NCI-H1417 treated with DMSO at 0.1 percent for 48 hours (cell line): ENCODE measurements around the gene BBLN.

Experiments used
- DNase-seq: peaks from one replicate; lab custom pipeline; 2025; lab: John Stamatoyannopoulos, UW

BBLN gene

GRCh38 chr9:128145536-128145935 lies 14.5 kb upstream of the BBLN start:
- no peak for DNase-seq

DNA sequence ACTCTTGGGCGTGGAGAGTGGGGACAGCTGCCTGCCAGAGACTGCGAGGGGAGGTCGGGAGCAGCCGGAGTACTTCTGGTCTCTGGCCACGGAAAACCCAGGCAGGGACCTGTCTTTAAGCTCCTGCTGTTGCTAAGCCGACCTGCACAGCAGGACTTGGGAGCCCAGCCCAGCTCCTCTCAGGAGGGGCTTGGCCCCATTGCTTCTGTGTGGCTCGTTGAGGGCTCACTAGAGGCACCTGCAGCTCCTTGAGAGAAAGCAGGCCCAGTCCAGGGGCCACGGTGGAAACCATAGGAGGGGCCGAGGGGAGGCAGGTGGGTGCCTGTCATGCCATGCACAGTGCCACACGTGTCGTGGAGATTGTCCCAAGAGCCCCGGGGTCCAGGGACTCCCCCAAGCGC lies 14.1 kb upstream of the BBLN start:
- no peak for DNase-seq

DNA sequence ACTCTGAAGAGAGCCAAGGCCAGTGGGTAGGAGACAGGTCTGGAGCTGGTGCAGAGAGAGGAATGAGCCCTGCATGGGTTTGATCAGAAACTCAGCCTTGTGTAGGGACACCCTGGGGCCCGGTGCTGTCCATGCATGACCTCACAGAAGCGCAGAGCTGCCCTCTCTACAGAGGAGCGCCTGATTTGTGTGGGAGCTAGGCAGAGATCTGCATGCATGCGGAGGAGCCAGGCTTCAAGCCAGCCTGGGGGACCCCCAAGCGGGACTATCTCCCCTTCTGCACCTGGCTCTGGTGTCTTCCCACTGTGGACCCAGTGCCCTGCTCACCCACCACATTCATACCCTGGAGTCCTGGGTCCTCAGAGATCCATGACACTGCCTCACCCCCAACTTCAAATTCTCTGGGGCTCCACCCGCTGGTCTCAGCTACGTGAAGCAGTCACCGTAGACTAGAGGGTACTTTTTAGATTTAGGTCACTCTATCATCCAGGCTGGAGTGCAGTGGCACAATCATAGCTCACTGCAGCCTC lies 13.4 kb upstream of the BBLN start:
- no peak for DNase-seq

DNA sequence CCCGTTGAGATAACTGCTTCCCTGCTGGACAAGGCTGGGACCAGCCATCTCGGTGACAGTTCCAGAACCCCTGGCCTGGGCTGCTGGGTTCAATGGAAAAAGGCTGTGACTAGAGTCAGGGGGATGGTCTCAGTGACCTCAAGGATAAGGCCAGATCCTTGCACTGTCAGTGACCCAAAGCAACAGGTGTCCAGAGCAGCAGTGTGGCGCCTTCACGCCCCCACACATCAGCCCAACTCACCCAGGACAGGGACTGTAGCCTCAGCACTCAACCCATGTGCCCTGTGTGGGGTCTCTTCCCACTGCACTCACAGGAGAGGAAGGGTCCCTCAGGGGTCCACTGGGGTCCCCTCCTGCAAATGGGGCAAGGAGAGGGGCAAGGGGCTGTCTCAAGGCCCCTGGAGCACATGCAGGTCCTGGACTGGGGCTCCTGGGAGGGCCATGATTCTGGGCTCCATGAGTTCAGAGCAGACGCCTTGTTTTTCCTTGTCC lies 11.5 kb upstream of the BBLN start:
- no peak for DNase-seq

DNA sequence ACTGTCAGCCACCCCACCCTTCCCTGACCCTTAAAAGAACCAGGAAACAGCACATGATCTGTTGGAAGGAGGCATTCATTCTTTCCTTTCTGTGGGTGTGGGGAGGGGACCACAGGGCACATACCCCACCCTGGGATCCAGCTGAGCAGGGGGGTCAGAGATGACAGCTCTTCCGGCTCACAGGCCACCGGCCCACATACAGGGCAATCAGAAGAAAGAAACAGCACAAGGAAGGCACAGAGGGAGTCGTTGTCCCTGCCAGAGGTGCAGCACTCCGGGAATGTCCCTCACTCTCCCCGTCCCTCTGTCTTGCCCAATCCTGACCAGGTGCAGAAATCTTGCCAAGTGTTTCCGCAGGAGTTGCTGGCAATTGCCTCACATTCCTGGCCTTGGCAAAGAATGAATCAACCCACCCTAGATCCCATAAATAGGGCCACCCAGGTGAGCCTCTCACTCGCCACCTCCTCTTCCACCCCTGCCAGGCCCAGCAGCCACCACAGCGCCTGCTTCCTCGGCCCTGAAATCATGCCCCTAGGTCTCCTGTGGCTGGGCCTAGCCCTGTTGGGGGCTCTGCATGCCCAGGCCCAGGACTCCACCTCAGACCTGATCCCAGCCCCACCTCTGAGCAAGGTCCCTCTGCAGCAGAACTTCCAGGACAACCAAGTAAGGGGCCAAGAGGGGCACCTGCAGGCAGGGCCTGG lies 10.9 kb upstream of the BBLN start, which contains the start of gene LCN2:
Gene LCN2, plus strand, starts transcription at position 453 of the 701 bp plus-strand sequence. Its CDS starts 73 bp downstream, at position 526.
- DNase-seq: no peak

DNA sequence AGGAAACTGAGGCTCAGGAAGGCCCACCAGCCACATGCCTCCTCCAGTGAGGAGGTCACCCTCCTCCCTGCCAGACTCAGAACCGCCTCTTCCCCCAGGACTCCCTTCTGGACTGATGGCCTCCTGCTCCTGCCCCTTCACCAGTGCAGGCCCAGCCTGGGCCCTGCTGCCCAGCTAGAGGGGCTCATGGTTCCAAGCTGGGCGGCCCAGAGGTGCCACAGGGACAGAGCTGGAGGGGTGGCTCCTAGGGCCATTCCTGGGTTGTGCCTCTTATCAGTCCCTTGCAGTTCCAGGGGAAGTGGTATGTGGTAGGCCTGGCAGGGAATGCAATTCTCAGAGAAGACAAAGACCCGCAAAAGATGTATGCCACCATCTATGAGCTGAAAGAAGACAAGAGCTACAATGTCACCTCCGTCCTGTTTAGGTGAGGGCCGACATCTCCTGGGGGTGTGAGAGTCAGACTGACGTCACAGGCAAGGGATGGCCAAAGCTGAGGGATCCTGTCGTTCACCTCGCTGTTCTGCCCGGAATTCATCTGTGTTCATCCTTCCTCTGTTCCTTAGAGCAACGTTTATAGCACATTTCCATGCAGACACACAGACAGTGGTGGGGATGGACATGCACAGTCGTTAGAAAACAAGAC lies 10.0 kb upstream of the BBLN start:
- DNase-seq: no peak

GRCh38 chr9:128150594-128151308 lies 9.3 kb upstream of the BBLN start:
- no peak for DNase-seq

DNA sequence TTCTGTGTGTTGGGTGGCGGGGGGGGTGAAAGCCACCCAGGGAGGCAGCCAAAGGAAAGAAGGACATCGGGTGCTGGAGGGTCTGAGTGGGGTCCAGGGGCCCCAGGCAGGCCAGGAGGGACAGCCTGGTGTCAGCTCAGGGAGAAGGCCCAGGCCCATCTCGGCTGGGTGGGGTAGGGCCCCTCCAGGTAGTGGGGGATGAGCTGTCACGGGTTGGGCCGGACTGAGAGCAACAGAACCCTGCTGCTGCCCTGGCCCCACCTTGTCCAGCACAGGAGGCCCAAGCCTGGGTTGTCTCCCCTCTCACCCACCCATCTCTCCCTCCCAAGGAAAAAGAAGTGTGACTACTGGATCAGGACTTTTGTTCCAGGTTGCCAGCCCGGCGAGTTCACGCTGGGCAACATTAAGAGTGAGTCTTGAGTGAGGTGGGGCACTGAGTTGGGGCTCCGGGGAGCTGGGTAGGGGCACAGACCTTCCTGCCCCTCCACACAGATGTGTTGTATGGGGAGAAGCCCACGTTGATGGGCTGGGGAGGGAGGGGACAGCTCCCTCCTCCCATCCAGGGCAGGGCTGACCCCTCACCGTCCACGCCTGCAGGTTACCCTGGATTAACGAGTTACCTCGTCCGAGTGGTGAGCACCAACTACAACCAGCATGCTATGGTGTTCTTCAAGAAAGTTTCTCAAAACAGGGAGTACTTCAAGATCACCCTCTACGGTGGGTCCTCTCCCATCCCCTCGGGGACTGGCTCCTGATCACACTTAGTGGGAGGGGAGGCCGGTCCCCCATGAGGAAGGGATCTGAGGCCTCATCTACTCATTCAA lies 8.5 kb upstream of the BBLN start:
- DNase-seq: no peak

DNA sequence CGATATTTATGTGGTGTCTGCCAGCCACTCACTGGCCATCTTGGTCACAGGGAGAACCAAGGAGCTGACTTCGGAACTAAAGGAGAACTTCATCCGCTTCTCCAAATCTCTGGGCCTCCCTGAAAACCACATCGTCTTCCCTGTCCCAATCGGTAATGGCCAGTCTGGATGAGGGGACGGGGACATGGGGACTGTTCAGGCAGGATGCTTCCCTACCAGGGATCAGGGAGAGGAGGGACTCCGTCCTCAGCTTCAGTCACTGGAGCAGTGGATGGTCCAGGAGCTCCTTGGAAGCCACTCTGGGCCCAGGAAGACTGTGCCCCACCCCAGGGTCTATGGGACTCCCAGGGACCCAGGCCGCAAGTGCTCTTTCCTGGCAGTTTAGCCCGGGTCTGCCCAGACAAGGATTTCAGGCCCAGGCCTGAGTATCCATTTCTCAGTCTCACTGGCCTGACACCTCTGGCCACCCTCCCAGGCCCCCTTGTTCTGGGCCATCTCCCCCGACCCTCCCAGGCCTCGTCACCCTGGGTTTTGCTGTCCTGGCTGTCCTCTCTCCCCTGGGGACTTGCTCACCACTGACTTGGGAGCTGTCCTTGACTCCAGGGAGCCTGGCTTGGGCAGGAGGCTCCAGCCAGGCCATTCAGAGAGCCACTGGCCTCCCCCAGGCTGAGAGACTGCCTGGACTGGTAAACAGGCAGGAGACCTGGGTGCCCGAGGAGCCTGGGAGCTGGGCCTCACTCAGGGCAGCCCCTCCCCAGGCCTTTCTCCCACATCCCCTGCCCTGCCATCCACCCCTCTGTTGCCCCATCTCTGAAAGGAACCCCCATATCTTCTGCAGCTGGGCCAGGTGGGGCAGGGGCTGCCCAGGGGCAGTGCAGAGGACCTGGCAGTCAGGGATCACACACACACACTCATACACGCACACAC lies 7.7 kb upstream of the BBLN start:
- DNase-seq: no peak

- DNase-seq: no peak
These were observed 6.8 kb upstream of the BBLN start for GRCh38 chr9:128153060-128153946.

GRCh38 chr9:128153947-128154695 lies 5.9 kb upstream of the BBLN start:
- no peak for DNase-seq

GRCh38 chr9:128155736-128156500 lies 4.1 kb upstream of the BBLN start:
- DNase-seq: no peak

DNA sequence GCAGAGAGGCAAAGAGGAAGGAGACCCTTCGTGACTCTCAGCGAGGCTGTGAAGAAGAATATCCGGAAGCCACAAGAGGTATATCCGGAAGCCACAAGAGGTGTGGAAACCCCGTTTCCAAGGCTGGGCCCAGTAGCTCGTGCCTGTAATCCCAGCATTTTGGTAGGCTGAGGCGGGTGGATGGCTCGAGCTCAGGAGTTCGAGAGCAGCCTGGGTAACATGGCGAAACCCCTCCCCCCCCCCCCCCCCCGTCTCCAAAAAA lies 612 bp upstream of the BBLN start:
- DNase-seq: no peak

GRCh38 chr9:128160603-128160987 lies 530 bp downstream of the BBLN start:
- DNase-seq: no peak

- no peak for DNase-seq
These were observed 1.3 kb downstream of the BBLN start for GRCh38 chr9:128161215-128161902.

GRCh38 chr9:128162215-128163026 lies 2.4 kb downstream of the BBLN start:
- no peak for DNase-seq

GRCh38 chr9:128163027-128163515 lies 3.0 kb downstream of the BBLN start:
- no peak for DNase-seq
